Smooth muscle cell (in vitro differentiated cells): ENCODE data around the gene SAP25. TPM values are rescaled to one million over a fixed set of nuclear protein-coding genes. Genes with fewer than 3 reads are reported as not detected.

Experiments used
- DNase-seq: peaks from one replicate; lab custom pipeline; 2025; ENCODE audit not compliant: unreplicated experiment; lab: John Stamatoyannopoulos, UW
- H2AFZ ChIP-seq: fragments of 200-600 bp; sonication (generic); 2 replicates; pipeline ENCODE4 v1.6.0; 2016; ENCODE audit warnings: antibody characterized with exemption, low read depth, mild to moderate bottlenecking
- H3F3A ChIP-seq: fragments of 200-600 bp; sonication (generic); 2 replicates; pipeline ENCODE4 v1.6.0; 2017; ENCODE audit warnings: antibody characterized with exemption, low read depth
- H3K27ac ChIP-seq: fragments of 200-600 bp; sonication (generic); 2 replicates; pipeline ENCODE4 v1.5.1; 2016; ENCODE audit warnings: low read depth, mild to moderate bottlenecking
- H3K27me3 ChIP-seq: fragments of 200-600 bp; sonication (generic); 2 replicates; pipeline ENCODE4 v1.6.1; 2016; ENCODE audit warnings: low read depth, mild to moderate bottlenecking
- H3K36me3 ChIP-seq: fragments of 200-600 bp; sonication (generic); 2 replicates; pipeline ENCODE4 v1.5.1; 2016; ENCODE audit warnings: low read depth
- H3K4me1 ChIP-seq: fragments of 200-600 bp; sonication (generic); 2 replicates; pipeline ENCODE4 v1.5.1; 2016; ENCODE audit warnings: low read depth
- H3K4me2 ChIP-seq: fragments of 200-600 bp; sonication (generic); 2 replicates; pipeline ENCODE4 v1.6.0; 2016; ENCODE audit warnings: mild to moderate bottlenecking
- H3K4me3 ChIP-seq: fragments of 200-600 bp; sonication (generic); 2 replicates; pipeline ENCODE4 v1.5.1; 2016; ENCODE audit warnings: mild to moderate bottlenecking
- H3K79me2 ChIP-seq: fragments of 200-600 bp; sonication (generic); 2 replicates; pipeline ENCODE4 v1.6.0; 2016; ENCODE audit warnings: low read depth, mild to moderate bottlenecking
- H3K9ac ChIP-seq: fragments of 200-600 bp; sonication (generic); 2 replicates; pipeline ENCODE4 v1.6.0; 2016; ENCODE audit warnings: low read depth
- H3K9me3 ChIP-seq: fragments of 200-600 bp; sonication (generic); replicated peaks from 2 replicates; pipeline ENCODE4 v1.5.1; 2016; ENCODE audit warnings: low read depth
- H4K20me1 ChIP-seq: fragments of 200-600 bp; sonication (generic); 2 replicates; pipeline ENCODE4 v1.6.0; 2016; ENCODE audit warnings: low read depth
- CTCF ChIP-seq: fragments of 200-600 bp; sonication (generic); IDR thresholded peaks from 2 replicates; pipeline ENCODE4 v1.5.1; 2017; ENCODE audit warnings: borderline replicate concordance, mild to moderate bottlenecking, antibody characterized with exemption; ENCODE audit not compliant: insufficient read depth, poor library complexity, severe bottlenecking
- WGBS: methylation state at CpG from one replicate; pipeline ENCODE4 v1.1.7; 2016; ENCODE audit warnings: low lambda C conversion rate; 5-methylcytosine and 5-hydroxymethylcytosine counted together
- polyA plus RNA-seq: library from polyadenylated mRNA; unstranded; fragments of >200 nt; fragmentation: Nextera tagmentation; extraction: Ambion mirVana; gene quantifications from 2 replicates; pipeline ENCODE4 v1.2.1, GENCODE V29; 2016
- total RNA-seq: library from RNA; depleted of rRNA; stranded (reverse); fragments of >200 nt; gene quantifications from 2 replicates; pipeline ENCODE4 v1.2.3, GENCODE V29; 2014

The SAP25 gene
- total and polyA plus RNA-seq, 2 experiments from 2014 or later = 1.9 TPM; not detected in 1

GRCh38 chr7:100603726-100604027 lies 30.0 kb upstream of the SAP25 start:
- H3K79me2 ChIP-seq = peaks cover 3% of the 10 kb centered on the region
- H3K4me2 ChIP-seq = peak overlapping the region; percentile 95
- 7% methylated on average over 10 of the region's 10 CpGs for WGBS
- H3K4me1 ChIP-seq = peaks cover 19% of the 10 kb centered on the region
- no peak for TF ChIP-seq CTCF
- H3K36me3 ChIP-seq = no peaks in the 10 kb centered on the region
- no peaks in the 10 kb centered on the region for H3K27me3 ChIP-seq
- H4K20me1 ChIP-seq = peaks cover 19% of the 10 kb centered on the region
- H3K27ac ChIP-seq = peak overlapping the region; percentile 57
- peak overlapping the region; percentile 56 for H3K4me3 ChIP-seq
- no peak overlapping the region for H2AFZ ChIP-seq
- peaks cover 25% of the 10 kb centered on the region for H3F3A ChIP-seq
- no peak for DNase-seq
- H3K9ac ChIP-seq = no peak overlapping the region
- no peaks in the 10 kb centered on the region for H3K9me3 ChIP-seq

GRCh38 chr7:100602889-100603725 lies 29.4 kb upstream of the SAP25 start:
- Histone ChIP-seq H3K79me2 (peaks cover 3% of the 10 kb centered on the region), H3K9ac (no peak overlapping the region), H2AFZ (no peak overlapping the region), H3K4me1 (peaks cover 19% of the 10 kb centered on the region), H3K9me3 (no peaks in the 10 kb centered on the region), H3K27ac (peak overlapping the region; percentile 57), H3K4me2 (peak overlapping the region; percentile 95), H3F3A (peaks cover 25% of the 10 kb centered on the region), H4K20me1 (peaks cover 19% of the 10 kb centered on the region), H3K36me3 (no peaks in the 10 kb centered on the region), H3K4me3 (peak overlapping the region; percentile 56), H3K27me3 (no peaks in the 10 kb centered on the region)
- WGBS = 12% methylated on average over 19 of the region's 21 CpGs
- peak; percentile 18 for DNase-seq
- TF ChIP-seq CTCF = no peak

- Histone ChIP-seq H3K79me2 (peaks cover 3% of the 10 kb centered on the region), H3F3A (peaks cover 15% of the 10 kb centered on the region), H3K27ac (no peak overlapping the region), H3K4me1 (peaks cover 19% of the 10 kb centered on the region), H3K36me3 (no peaks in the 10 kb centered on the region), H3K4me2 (no peak overlapping the region), H3K9me3 (no peaks in the 10 kb centered on the region), H3K9ac (no peak overlapping the region), H4K20me1 (peaks cover 14% of the 10 kb centered on the region), H3K4me3 (no peak overlapping the region), H3K27me3 (no peaks in the 10 kb centered on the region), H2AFZ (no peak overlapping the region)
- no peak for TF ChIP-seq CTCF
- no peak for DNase-seq
- 91% methylated on average over 9 of the region's 9 CpGs for WGBS
These were observed 27.0 kb upstream of the SAP25 start for GRCh38 chr7:100600730-100601038.
